OCI-LY7 (cell line): Measurements from ENCODE around the gene TACR2.

ENCODE experiments used
- EZH2phosphoT487 ChIP-seq: fragments of 200-600 bp; sonication (generic); IDR thresholded peaks from 2 replicates; pipeline ENCODE4 v1.6.1; 2018; ENCODE audit warnings: low read depth, borderline replicate concordance, mild to moderate bottlenecking, mixed run types, antibody characterized with exemption, low read length, moderate library complexity, mixed read lengths
- TF ChIP-seq, protein P1 (sequence below): fragments of 200-600 bp; sonication (generic); conservative IDR thresholded peaks from 2 replicates; pipeline ENCODE4 v1.5.1; 2014; ENCODE audit warnings: mild to moderate bottlenecking, antibody characterized with exemption, low read length, moderate library complexity, mixed read lengths

DNA sequence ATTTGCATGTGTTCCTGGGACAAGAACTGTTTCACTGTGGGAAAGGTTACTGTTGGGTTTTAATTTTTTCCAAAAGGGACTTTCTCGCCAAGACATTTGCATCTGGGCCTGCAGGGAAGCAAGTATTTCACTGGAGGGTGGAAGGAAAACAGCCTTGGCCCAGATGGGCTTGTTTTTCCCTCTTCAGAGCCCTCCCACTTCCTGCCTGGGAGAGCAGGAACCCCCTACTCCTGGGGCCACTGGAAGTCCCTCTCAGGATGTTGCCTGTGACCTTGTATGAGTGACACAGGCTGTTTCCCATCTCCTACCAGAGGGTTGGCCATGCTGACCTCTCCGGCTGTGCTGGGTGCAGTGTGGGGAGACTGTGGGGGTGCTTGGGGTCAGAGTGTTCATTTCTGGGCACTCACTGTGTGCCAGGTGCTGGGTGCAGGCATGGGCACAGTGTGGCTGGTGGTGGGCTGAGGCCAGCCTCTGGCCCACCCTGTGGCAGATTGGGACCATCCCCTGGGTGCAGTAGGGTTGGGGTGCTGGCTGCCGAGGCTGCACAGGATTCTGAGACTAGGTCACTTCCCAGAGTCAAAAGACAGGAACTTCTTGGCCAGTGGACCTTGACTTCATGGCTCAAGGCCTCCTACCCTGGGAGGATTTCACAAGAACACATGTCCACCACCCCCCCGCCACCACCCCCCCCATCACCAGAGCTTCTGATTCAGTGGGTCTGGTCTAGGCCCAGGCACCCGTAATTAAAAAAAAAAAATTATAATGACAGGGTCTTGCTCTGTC, 44.7 kb upstream of the TACR2 start:
- TF ChIP-seq, protein P1, sequence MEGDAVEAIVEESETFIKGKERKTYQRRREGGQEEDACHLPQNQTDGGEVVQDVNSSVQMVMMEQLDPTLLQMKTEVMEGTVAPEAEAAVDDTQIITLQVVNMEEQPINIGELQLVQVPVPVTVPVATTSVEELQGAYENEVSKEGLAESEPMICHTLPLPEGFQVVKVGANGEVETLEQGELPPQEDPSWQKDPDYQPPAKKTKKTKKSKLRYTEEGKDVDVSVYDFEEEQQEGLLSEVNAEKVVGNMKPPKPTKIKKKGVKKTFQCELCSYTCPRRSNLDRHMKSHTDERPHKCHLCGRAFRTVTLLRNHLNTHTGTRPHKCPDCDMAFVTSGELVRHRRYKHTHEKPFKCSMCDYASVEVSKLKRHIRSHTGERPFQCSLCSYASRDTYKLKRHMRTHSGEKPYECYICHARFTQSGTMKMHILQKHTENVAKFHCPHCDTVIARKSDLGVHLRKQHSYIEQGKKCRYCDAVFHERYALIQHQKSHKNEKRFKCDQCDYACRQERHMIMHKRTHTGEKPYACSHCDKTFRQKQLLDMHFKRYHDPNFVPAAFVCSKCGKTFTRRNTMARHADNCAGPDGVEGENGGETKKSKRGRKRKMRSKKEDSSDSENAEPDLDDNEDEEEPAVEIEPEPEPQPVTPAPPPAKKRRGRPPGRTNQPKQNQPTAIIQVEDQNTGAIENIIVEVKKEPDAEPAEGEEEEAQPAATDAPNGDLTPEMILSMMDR, result no peak
- TF ChIP-seq EZH2phosphoT487, result no peak
